ENCODE data around the gene ATF6B. TPM values are rescaled to one million over a fixed set of nuclear protein-coding genes. Genes with fewer than 3 reads are reported as not detected.

Gene ATF6B
- total and polyA plus RNA-seq, 2 of the 13 experiments (the other 11 are each of a cell fraction or from before 2014, with no cell fraction given) = 18.1 to 44.0 TPM

DNA sequence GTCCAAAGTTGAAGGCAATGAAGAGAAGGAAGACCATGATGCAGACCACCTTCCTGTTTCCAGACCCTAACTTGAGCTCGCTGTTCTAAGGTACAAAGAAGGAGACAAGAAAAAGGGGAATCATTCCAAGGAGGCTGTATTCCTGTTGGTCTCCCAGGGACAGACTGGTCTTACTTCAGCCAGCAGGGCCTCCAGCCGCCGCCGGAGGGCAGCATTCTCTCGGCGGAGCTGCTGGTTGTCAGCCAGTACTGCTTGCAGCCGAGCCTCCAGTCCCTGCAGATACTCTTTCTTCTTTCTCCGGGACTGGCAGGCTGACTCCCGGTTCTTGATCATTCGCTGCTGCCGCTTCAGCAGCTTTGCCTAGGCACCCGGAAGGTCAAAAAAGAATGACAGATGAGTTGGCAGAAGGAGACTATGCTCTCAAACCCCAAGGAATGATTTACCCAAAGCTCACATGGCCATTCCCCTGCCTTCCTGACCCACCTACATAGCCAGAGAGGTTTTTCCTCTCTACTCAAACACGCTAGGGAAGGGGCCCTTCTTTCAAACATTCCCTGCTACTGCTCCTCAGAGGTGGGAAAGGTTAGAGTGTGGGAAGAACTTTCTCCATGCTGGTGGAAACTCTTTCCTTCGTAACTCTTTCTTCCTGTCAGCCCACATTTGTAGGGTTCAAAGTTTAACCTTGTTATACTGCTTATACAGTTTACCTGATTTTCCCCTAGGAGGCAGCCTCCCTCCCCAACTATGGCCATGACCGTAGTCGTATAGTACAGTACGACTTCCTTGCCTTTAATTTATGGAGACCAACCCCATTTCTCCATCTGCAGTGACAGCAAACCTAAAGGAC, 9.0 kb downstream of the ATF6B start (continued):
- TF ChIP-seq YY1 (IDR thresholded peaks at IDR 0.05; ENCODE audit: insufficient read depth, insufficient replicate concordance, low read depth, low read length) (peak; percentile 58), ZNF775 (CRISPR knock-in tag; IDR thresholded peaks at IDR 0.05; ENCODE audit: borderline replicate concordance) (no peak), ZNF672 (CRISPR knock-in tag; IDR thresholded peaks at IDR 0.05) (no peak), ZNF883 (CRISPR knock-in tag; IDR thresholded peaks at IDR 0.05; ENCODE audit: not compliant biosample characterization) (peak; percentile 90), NFYC (CRISPR knock-in tag; IDR thresholded peaks at IDR 0.05) (peak; percentile 30; the same call in 1 of the 2 replicates), ZNF225 (CRISPR knock-in tag; IDR thresholded peaks at IDR 0.05) (peak; percentile 33; the same call in 1 of the 2 replicates), ZNF614 (CRISPR knock-in tag; IDR thresholded peaks at IDR 0.05; ENCODE audit: borderline replicate concordance) (peak; percentile 77; the same call in 1 of the 2 replicates), MAZ (IDR thresholded peaks at IDR 0.05; ENCODE audit: borderline replicate concordance, low read depth, low read length) (no peak), MAZ (CRISPR knock-in tag; IDR thresholded peaks at IDR 0.05; ENCODE audit: low read depth) (no peak), KDM2A (CRISPR knock-in tag; IDR thresholded peaks at IDR 0.05; ENCODE audit: borderline replicate concordance, low read depth) (peak; percentile 85), ZNF619 (CRISPR knock-in tag; IDR thresholded peaks at IDR 0.05) (no peak; the same call in 1 of the 2 replicates), ARHGAP35 (CRISPR knock-in tag; IDR thresholded peaks at IDR 0.05; ENCODE audit: borderline replicate concordance) (no peak), YEATS2 (CRISPR knock-in tag; IDR thresholded peaks at IDR 0.05; ENCODE audit: borderline replicate concordance) (peak; percentile 70; the same call in 1 of the 2 replicates), MAFK (conservative IDR thresholded peaks at IDR 0.05 in 1 of 2, IDR thresholded peaks at IDR 0.05 in 1 of 2; ENCODE audit: low read length in 2 of 2) (no peak), KAT7 (CRISPR knock-in tag; IDR thresholded peaks at IDR 0.05; ENCODE audit: borderline replicate concordance) (peak; percentile 39; the same call in 1 of the 2 replicates), ZNF124 (CRISPR knock-in tag; IDR thresholded peaks at IDR 0.05) (0 out of 2 replicates have a peak, but pooled peaks have one; percentile 38), SAFB2 (CRISPR knock-in tag; IDR thresholded peaks at IDR 0.05; ENCODE audit: borderline replicate concordance, low read depth) (peak; percentile 30; the same call in 1 of the 2 replicates), ZNF232 (CRISPR knock-in tag; IDR thresholded peaks at IDR 0.05; ENCODE audit: borderline replicate concordance) (peak; percentile 89; the same call in 1 of the 2 replicates), KDM1A (CRISPR knock-in tag; IDR thresholded peaks at IDR 0.05) (0 out of 2 replicates have a peak, but pooled peaks have one; percentile 11), SALL1 (CRISPR knock-in tag; IDR thresholded peaks at IDR 0.05) (peak; percentile 63), ZBTB1 (CRISPR knock-in tag; IDR thresholded peaks at IDR 0.05; ENCODE audit: borderline replicate concordance) (no peak), RAD21 (CRISPR knock-in tag; IDR thresholded peaks at IDR 0.05) (peak; percentile 97), SMC3 (IDR thresholded peaks at IDR 0.05; ENCODE audit: low read length) (peak; percentile 79), GABPB1 (CRISPR knock-in tag; IDR thresholded peaks at IDR 0.05) (peak; percentile 69)
- TF ChIP-seq, protein P1, sequence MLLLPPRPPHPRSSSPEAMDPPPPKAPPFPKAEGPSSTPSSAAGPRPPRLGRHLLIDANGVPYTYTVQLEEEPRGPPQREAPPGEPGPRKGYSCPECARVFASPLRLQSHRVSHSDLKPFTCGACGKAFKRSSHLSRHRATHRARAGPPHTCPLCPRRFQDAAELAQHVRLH (CRISPR knock-in tag; IDR thresholded peaks at IDR 0.05; ENCODE audit: borderline replicate concordance, low read depth) = peak; percentile 50; the same call in 1 of the 2 replicates
- TF ChIP-seq, protein P2, sequence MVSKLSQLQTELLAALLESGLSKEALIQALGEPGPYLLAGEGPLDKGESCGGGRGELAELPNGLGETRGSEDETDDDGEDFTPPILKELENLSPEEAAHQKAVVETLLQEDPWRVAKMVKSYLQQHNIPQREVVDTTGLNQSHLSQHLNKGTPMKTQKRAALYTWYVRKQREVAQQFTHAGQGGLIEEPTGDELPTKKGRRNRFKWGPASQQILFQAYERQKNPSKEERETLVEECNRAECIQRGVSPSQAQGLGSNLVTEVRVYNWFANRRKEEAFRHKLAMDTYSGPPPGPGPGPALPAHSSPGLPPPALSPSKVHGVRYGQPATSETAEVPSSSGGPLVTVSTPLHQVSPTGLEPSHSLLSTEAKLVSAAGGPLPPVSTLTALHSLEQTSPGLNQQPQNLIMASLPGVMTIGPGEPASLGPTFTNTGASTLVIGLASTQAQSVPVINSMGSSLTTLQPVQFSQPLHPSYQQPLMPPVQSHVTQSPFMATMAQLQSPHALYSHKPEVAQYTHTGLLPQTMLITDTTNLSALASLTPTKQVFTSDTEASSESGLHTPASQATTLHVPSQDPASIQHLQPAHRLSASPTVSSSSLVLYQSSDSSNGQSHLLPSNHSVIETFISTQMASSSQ (IDR thresholded peaks at IDR 0.05; ENCODE audit: low read depth) = no peak
- TF ChIP-seq, protein P2 (CRISPR knock-in tag; IDR thresholded peaks at IDR 0.05; ENCODE audit: borderline replicate concordance) = no peak

Measured in HepG2 (cell line).